Right cardiac atrium (tissue), 5 donors: Measurements from ENCODE around the gene CLEC16A. TPM values are rescaled to one million over a fixed set of nuclear protein-coding genes. Genes with fewer than 3 reads are reported as not detected.

Source experiments
- ATAC-seq, 2 donors: fragments of 200-7000 bp; cut with Tn5 transposase; one replicate each; pipeline versions ENCODE4 v1.8.0 to v1.9.1; 2020; ENCODE audit warnings: moderate library complexity in 2 of 2, mild to moderate bottlenecking in 1 of 2
- DNase-seq, 3 donors: peaks; one replicate each; pipeline ENCODE4 v3.0.0-alpha.2; 2020
- H3K27ac ChIP-seq: one replicate; pipeline ENCODE4 v1.5.1; 2013; ENCODE audit warnings: mild to moderate bottlenecking, low read length, control low read depth, moderate library complexity
- H3K27me3 ChIP-seq: one replicate; pipeline ENCODE4 v1.6.1; 2013; ENCODE audit not compliant: control insufficient read depth, insufficient read depth
- H3K4me1 ChIP-seq: one replicate; pipeline ENCODE4 v1.6.1; 2013; ENCODE audit warnings: low read length; ENCODE audit not compliant: control insufficient read depth, insufficient read depth
- H3K4me3 ChIP-seq: one replicate; pipeline ENCODE4 v1.5.1; 2013; ENCODE audit warnings: low read length, control low read depth
- H3K9me3 ChIP-seq: one replicate; pipeline ENCODE4 v1.6.1; 2013; ENCODE audit warnings: low read length; ENCODE audit not compliant: control insufficient read depth
- WGBS: extraction: QIAGEN DNeasy Blood & Tissue Kit; methylation state at CpG from one replicate; pipeline ENCODE4 v1.1.7; 2013; 5-methylcytosine and 5-hydroxymethylcytosine counted together
- intact Hi-C, 4 donors: fragments of 100-400 bp; cut with DNase I; formaldehyde crosslinking; loops; one replicate each; pipeline versions ENCODE4 v1.11.0 to v1.14.0; 2022 to 2023
- polyA plus RNA-seq: library from polyadenylated mRNA; stranded (reverse); fragments of 200-250 nt; gene quantifications from one replicate; pipeline ENCODE4 v1.2.3, GENCODE V29; 2013
- total RNA-seq, 4 donors: library from RNA; stranded (reverse); fragmentation: NEBNext Ultra II Directional; extraction: Animal tissue kit (Norgen Biotek cat#: 25700); gene quantifications; one replicate each; pipeline ENCODE4 v1.2.1, GENCODE V29; 2021
- donor health status: healthy with polysubstance abuse.
- donor health status: DM: no; HTN: yes; CAD: no.
- donor health status: DM: no; HTN: no; CAD: no.
- donor health status: DM: no; HTN: yes; CAD: no; lungs with severe emphysema.
- donor health status: DM: yes; HTN: yes; CAD: no.

Gene CLEC16A
- total and polyA plus RNA-seq, 5 donors = 14.9 to 31.5 (median 29.2) TPM

- Histone ChIP-seq H3K27ac (no peak overlapping the region), H3K4me1 (peaks cover 3% of the 10 kb centered on the region), H3K4me3 (no peak overlapping the region), H3K27me3 (no peaks in the 10 kb centered on the region), H3K9me3 (no peaks in the 10 kb centered on the region)
- ATAC-seq = no peak
- DNase-seq = no peak
- WGBS = 43% methylated on average over 1 of the region's 1 CpG
- intact Hi-C loops = loop anchor here (2.0 to 10.0 kb wide), 7 partner anchors 135 to 665 kb away; partner anchors contain the start of gene SOCS1 (in 3 of the 4)
Observed at GRCh38 chr16:10969615-10970014, 25.3 kb downstream of the CLEC16A start.

- ATAC-seq (no peak), DNase-seq (no peak)
- H3K27ac ChIP-seq = no peak overlapping the region
- no peak overlapping the region for H3K4me3 ChIP-seq
- WGBS = 84% methylated on average over 2 of the region's 2 CpGs
- H3K27me3 ChIP-seq = no peaks in the 10 kb centered on the region
- H3K4me1 ChIP-seq = peaks cover 3% of the 10 kb centered on the region
- H3K9me3 ChIP-seq = no peaks in the 10 kb centered on the region
- intact Hi-C loops = loop anchor here in 3 of 4 donors (2.0 to 10.0 kb wide), 4 partner anchors 135 to 387 kb away; partner anchors contain the start of gene SOCS1 (in 1 of the 3)
Observed at GRCh38 chr16:10970065-10970464, 25.7 kb downstream of the CLEC16A start.

DNA sequence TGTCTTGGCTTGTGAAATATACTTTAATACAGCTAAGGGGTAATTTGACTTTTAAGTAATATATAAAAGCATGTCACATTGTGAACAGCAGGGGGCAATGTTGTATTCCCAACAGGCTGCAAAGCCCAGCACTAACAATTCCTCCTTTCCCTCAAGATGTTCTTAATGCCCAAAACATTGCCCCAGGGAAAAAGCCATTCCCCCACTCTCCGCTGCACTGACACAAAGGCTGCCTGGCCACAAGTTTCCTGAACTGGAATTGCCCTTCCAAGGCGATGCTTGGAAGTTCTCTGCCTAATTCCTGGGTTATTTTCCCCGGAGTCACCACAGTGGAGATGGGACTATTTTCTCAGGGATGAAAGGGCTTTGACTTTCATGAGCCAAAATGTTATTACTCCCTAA lies 27.2 kb downstream of the CLEC16A start:
- Histone ChIP-seq H3K4me3 (no peak overlapping the region), H3K4me1 (peaks cover 3% of the 10 kb centered on the region), H3K27me3 (no peaks in the 10 kb centered on the region), H3K27ac (no peak overlapping the region), H3K9me3 (no peaks in the 10 kb centered on the region)
- peak; percentile 61 to 68 for ATAC-seq
- intact Hi-C loops = loop anchor here in 3 of 4 donors (2.0 to 10.0 kb wide), 4 partner anchors 133 to 386 kb away; partner anchors contain the start of gene SOCS1 (in 1 of the 3)
- WGBS = 42% methylated on average over 3 of the region's 3 CpGs
- DNase-seq = peak in 1 of 3 donors; percentile 32

DNA sequence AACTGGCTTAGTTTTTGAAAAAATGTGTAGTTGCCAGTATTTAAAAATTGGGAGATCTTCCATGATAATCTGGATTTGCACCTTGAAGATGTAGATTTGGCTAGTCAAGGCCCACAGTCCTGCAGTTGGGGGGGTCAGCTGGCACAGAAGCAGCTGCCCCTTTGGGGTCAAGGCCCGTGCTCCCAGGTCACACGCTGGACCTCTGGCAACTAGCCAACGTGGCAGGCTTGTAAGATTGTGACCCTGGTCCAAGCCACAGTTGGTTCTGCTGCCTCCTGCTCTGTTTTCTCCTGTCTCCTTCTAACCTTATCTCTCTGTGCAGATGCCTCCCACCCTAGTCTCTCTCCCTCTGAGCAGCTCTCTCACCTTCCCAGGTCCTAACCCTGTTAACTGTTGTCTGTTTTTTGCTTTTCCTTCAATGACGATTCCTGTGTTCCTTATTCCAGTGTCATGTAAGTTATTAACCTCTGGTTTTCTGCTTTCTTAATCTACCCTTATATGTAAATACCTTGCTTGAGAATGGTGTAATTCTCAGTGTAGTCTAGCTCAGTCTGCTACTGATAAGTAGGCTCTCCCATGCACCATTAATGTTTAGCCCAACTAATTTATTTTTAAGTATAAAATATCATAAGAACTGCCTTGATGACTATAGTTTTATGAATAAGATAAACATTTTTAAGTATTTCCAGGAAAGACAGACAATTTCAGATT lies 27.9 kb downstream of the CLEC16A start:
- Histone ChIP-seq H3K27me3 (no peaks in the 10 kb centered on the region), H3K9me3 (no peaks in the 10 kb centered on the region), H3K4me3 (no peak overlapping the region), H3K4me1 (peaks cover 3% of the 10 kb centered on the region), H3K27ac (no peak overlapping the region)
- 49% methylated on average over 4 of the region's 4 CpGs for WGBS
- ATAC-seq = no peak
- DNase-seq = peak; percentile 24 to 63 (median 44)
- intact Hi-C loops = loop anchor here in 2 of 4 donors (5.0 to 10.0 kb wide), 2 partner anchors 133 to 385 kb away; no protein-coding TSS in a partner anchor

GRCh38 chr16:10972819-10973464 lies 28.6 kb downstream of the CLEC16A start:
- ATAC-seq (no peak), DNase-seq (no peak)
- Histone ChIP-seq H3K4me3 (no peak overlapping the region), H3K4me1 (no peaks in the 10 kb centered on the region), H3K27ac (no peak overlapping the region), H3K9me3 (no peaks in the 10 kb centered on the region), H3K27me3 (no peaks in the 10 kb centered on the region)
- 82% methylated on average over 12 of the region's 12 CpGs for WGBS
- intact Hi-C loops = loop anchor here in 2 of 4 donors (5.0 to 10.0 kb wide), 2 partner anchors 132 to 384 kb away; no protein-coding TSS in a partner anchor

DNA sequence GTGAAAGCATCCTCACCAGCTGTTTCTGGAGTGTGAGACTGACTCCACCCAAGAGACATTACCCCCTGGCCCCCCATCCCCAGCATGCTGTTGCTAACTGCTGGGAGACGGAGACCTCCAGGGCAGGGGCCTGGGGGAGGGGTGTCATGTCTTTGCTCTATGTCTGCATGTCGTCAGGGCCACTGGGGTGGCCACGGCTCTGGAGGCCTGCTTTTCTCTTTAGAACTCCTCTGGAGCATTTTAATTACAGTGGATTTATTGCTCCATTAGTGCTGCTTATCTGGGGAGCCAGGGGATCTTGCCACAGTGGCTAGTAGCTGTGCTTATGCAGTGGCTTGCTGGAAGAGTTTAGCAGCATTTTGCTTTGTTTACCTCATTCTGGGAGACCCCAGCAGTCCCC lies 32.3 kb downstream of the CLEC16A start:
- Histone ChIP-seq H3K4me1 (no peaks in the 10 kb centered on the region), H3K4me3 (no peak overlapping the region), H3K27ac (no peak overlapping the region), H3K27me3 (no peaks in the 10 kb centered on the region), H3K9me3 (no peaks in the 10 kb centered on the region)
- intact Hi-C loops = loop anchor here in 1 of 4 donors (10.0 kb wide), 1 partner anchor 128 kb away; no protein-coding TSS in a partner anchor
- 79% methylated on average over 3 of the region's 3 CpGs for WGBS
- ATAC-seq (no peak), DNase-seq (no peak)

DNA sequence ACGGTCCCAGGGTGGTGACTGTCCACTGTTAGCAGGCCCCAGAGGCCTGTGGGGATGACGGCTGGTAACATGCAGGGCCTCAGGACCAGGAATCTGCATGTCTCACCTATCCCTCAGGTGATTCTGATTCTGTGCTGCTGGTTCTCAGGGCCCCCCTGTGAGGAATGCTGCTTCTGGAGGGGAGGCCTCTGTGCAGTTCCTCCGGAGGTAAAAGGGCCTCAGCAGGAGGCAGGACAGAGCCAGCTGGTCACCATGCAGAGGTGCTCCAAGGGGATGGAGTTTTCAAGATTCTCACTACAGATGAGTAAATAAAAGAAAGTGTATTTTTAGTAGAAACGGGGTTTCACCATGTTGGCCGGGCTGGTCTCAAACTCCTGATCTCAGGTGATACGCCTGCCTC lies 33.8 kb downstream of the CLEC16A start:
- Histone ChIP-seq H3K9me3 (no peaks in the 10 kb centered on the region), H3K4me3 (no peak overlapping the region), H3K27ac (no peak overlapping the region), H3K27me3 (no peaks in the 10 kb centered on the region), H3K4me1 (no peaks in the 10 kb centered on the region)
- DNase-seq (no peak), ATAC-seq (no peak)
- 94% methylated on average over 6 of the region's 6 CpGs for WGBS
- intact Hi-C loops = loop anchor here in 1 of 4 donors (10.0 kb wide), 1 partner anchor 127 kb away; no protein-coding TSS in a partner anchor

- H3K27ac ChIP-seq = no peak overlapping the region
- no peak overlapping the region for H3K4me3 ChIP-seq
- H3K4me1 ChIP-seq = no peaks in the 10 kb centered on the region
- intact Hi-C loops = loop anchor here in 1 of 4 donors (10.0 kb wide), 1 partner anchor 126 kb away; no protein-coding TSS in a partner anchor
- DNase-seq (no peak), ATAC-seq (no peak)
- 93% methylated on average over 14 of the region's 14 CpGs for WGBS
- no peaks in the 10 kb centered on the region for H3K27me3 ChIP-seq
- H3K9me3 ChIP-seq = no peaks in the 10 kb centered on the region
Observed at GRCh38 chr16:10978871-10979446, 34.6 kb downstream of the CLEC16A start.

DNA sequence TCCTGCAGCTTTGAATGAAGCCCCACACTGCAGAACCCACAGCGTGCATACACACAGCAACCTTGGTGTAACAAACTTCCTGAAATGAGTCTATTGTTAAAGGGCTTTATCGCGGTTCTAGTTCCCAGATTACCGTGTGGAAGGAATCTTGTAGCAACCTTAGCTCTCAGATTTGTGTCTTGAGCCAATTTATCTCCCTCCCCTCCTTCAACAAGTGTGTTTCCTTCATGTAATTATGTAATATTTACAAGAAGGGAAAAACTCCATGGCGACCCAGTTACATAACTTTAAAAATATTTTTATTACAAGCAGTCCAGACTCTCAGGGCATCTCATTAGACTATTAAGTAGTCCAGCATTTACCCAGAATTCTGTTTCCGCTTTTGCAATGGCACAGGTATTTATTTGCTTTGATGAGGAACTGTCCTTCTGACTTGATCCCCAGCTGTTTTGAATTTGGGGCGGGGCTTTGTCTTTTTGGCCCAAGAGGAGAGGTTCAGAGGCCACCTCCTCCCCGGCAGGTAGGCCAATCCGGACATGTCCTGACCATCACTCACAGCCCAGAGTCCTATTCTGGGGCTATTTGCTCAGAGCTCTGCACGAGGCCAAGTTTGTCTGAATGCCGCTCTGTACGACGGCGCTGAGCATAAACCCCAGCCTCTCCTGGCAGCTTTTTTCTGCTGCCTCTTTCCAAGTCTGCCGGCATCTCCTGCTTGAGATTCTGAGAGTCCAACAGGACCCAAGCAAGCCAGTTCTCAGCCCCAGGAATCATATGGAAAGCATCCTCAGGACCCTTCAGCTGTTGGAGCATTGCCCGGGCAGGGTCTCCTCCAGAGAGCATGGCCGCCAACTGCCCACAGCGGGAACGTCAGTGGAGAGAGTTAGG lies 35.6 kb downstream of the CLEC16A start:
- 63% methylated on average over 19 of the region's 19 CpGs for WGBS
- intact Hi-C loops = loop anchor here in 1 of 4 donors (10.0 kb wide), 1 partner anchor 125 kb away; no protein-coding TSS in a partner anchor
- DNase-seq (peak; percentile 29 to 76 (median 68)), ATAC-seq (peak; percentile 65 to 82)
- Histone ChIP-seq H3K27ac (peak overlapping the region; percentile 7), H3K4me3 (no peak overlapping the region), H3K9me3 (no peaks in the 10 kb centered on the region), H3K27me3 (no peaks in the 10 kb centered on the region), H3K4me1 (no peaks in the 10 kb centered on the region)

- Histone ChIP-seq H3K9me3 (no peaks in the 10 kb centered on the region), H3K4me1 (no peaks in the 10 kb centered on the region), H3K27ac (no peak overlapping the region), H3K27me3 (no peaks in the 10 kb centered on the region), H3K4me3 (no peak overlapping the region)
- WGBS = 86% methylated on average over 3 of the region's 3 CpGs
- ATAC-seq (no peak), DNase-seq (no peak)
- intact Hi-C loops = no loop called here
Observed at GRCh38 chr16:10980813-10981212, 36.4 kb downstream of the CLEC16A start.
